Neuronal stem cell (in vitro differentiated cells): ENCODE measurements around the gene THAP5.

Experiments
- DNase-seq: peaks from one replicate; pipeline ENCODE4 v3.0.0-alpha.2; 2013; ENCODE audit warnings: low spot score
- H2AFZ ChIP-seq: one replicate; pipeline ENCODE4 v1.6.1; 2013; ENCODE audit warnings: mild to moderate bottlenecking, low read length, inconsistent platforms
- H2AK5ac ChIP-seq: 2 replicates; pipeline ENCODE4 v1.6.1; 2013; ENCODE audit warnings: low read depth, mild to moderate bottlenecking, inconsistent platforms, low read length, moderate library complexity, mixed read lengths
- H2BK120ac ChIP-seq: 2 replicates; pipeline ENCODE4 v1.6.1; 2013; ENCODE audit warnings: low read depth, mild to moderate bottlenecking, inconsistent platforms, low read length, moderate library complexity, mixed read lengths
- H2BK12ac ChIP-seq: one replicate; pipeline ENCODE4 v1.6.1; 2013; ENCODE audit warnings: low read length, inconsistent platforms
- H2BK15ac ChIP-seq: 2 replicates; pipeline ENCODE4 v1.6.1; 2013; ENCODE audit warnings: mild to moderate bottlenecking, low read length, inconsistent platforms, mixed read lengths
- H2BK5ac ChIP-seq: one replicate; pipeline ENCODE4 v1.6.1; 2013; ENCODE audit warnings: inconsistent platforms, mild to moderate bottlenecking, low read length, moderate library complexity
- H3K14ac ChIP-seq: one replicate; pipeline ENCODE4 v1.6.1; 2013; ENCODE audit warnings: low read length, inconsistent platforms
- H3K18ac ChIP-seq: 2 replicates; pipeline ENCODE4 v1.6.1; 2013; ENCODE audit warnings: low read length, inconsistent platforms
- H3K23ac ChIP-seq: 2 replicates; pipeline ENCODE4 v1.6.1; 2013; ENCODE audit warnings: low read depth, mild to moderate bottlenecking, mixed read lengths, low read length, inconsistent platforms; ENCODE audit not compliant: poor library complexity
- H3K27ac ChIP-seq: replicated peaks from 3 replicates; pipeline ENCODE4 v1.5.1; 2013; ENCODE audit warnings: low read length, inconsistent platforms
- H3K27me3 ChIP-seq, 3 experiments: 2 replicates each; pipeline ENCODE4 v1.6.1; 2013; ENCODE audit warnings: low read length in 3 of 3, mild to moderate bottlenecking in 2 of 3, inconsistent platforms in 1 of 3, low read depth in 1 of 3, mixed read lengths in 1 of 3, moderate library complexity in 1 of 3; ENCODE audit not compliant: control insufficient read depth in 3 of 3, insufficient read depth in 3 of 3
- H3K36me3 ChIP-seq, 2 donors: replicated peaks in 1 of 2; 2 replicates each; pipeline ENCODE4 v1.6.1; 2013; ENCODE audit warnings: low read length in 2 of 2; ENCODE audit not compliant: control insufficient read depth in 2 of 2, insufficient read depth in 2 of 2
- H3K4ac ChIP-seq: 2 replicates; pipeline ENCODE4 v1.6.1; 2013; ENCODE audit warnings: inconsistent platforms, mild to moderate bottlenecking, low read length, moderate library complexity
- H3K4me1 ChIP-seq, 2 donors: 1 replicate in 1 of 2; 2 replicates in 1 of 2; pipeline ENCODE4 v1.6.1; 2013; ENCODE audit warnings: low read length in 2 of 2, low read depth in 1 of 2; ENCODE audit not compliant: control insufficient read depth in 2 of 2, insufficient read depth in 1 of 2
- H3K4me2 ChIP-seq: one replicate; pipeline ENCODE4 v1.6.1; 2013; ENCODE audit warnings: mild to moderate bottlenecking, low read length, inconsistent platforms; ENCODE audit not compliant: insufficient read depth, poor library complexity, severe bottlenecking
- H3K4me3 ChIP-seq, 2 donors: 2 replicates each; pipeline ENCODE4 v1.5.1; 2013; ENCODE audit warnings: low read length in 2 of 2, mild to moderate bottlenecking in 2 of 2, inconsistent platforms in 1 of 2, moderate library complexity in 1 of 2
- H3K79me1 ChIP-seq: one replicate; pipeline ENCODE4 v1.6.1; 2013; ENCODE audit warnings: low read depth, mild to moderate bottlenecking, inconsistent platforms, low read length, moderate library complexity
- H3K9ac ChIP-seq: one replicate; pipeline ENCODE4 v1.6.1; 2013; ENCODE audit warnings: mild to moderate bottlenecking, low read depth, low read length, inconsistent platforms; ENCODE audit not compliant: poor library complexity
- H3K9me3 ChIP-seq, 2 donors: replicated peaks in 1 of 2; 2 replicates each; pipeline versions ENCODE3 to v1.6.1; 2013; ENCODE audit warnings: low read length in 2 of 2, mild to moderate bottlenecking in 2 of 2, inconsistent platforms in 1 of 2, low read depth in 1 of 2, mixed read lengths in 1 of 2, moderate library complexity in 1 of 2; ENCODE audit not compliant: control insufficient read depth in 2 of 2, insufficient read depth in 1 of 2
- H4K8ac ChIP-seq: one replicate; pipeline ENCODE4 v1.6.1; 2013; ENCODE audit warnings: low read depth, mild to moderate bottlenecking, inconsistent platforms, low read length, moderate library complexity
- H4K91ac ChIP-seq: one replicate; pipeline ENCODE4 v1.6.1; 2013; ENCODE audit warnings: low read length, low read depth, mild to moderate bottlenecking, inconsistent platforms; ENCODE audit not compliant: poor library complexity
- WGBS, 2 donors: extraction: QIAGEN DNeasy Blood & Tissue Kit; methylation state at CpG; one replicate each; pipeline ENCODE4 v1.1.7; 2013; ENCODE audit warnings: missing lambda C conversion rate in 2 of 2, mixed read lengths in 1 of 2; ENCODE audit not compliant: insufficient read length in 2 of 2, insufficient replicate concordance in 1 of 2; ENCODE audit errors: extremely low coverage in 2 of 2; 5-methylcytosine and 5-hydroxymethylcytosine counted together

The THAP5 gene

GRCh38 chr7:108585843-108586242 is 16.3 kb upstream of the THAP5 start:
- no peak overlapping the region for H2BK5ac ChIP-seq
- H2BK15ac ChIP-seq: no peak overlapping the region
- H4K8ac ChIP-seq: no peak overlapping the region
- no CpG with 5 or more reads among the region's 2 CpGs for WGBS, 2 donors
- no peak overlapping the region for H3K4me3 ChIP-seq
- no peak overlapping the region for H2AFZ ChIP-seq
- peaks cover 4 to 5% of the 10 kb centered on the region in 2 donors for H3K4me1 ChIP-seq
- H3K27ac ChIP-seq: no peak overlapping the region
- no peak overlapping the region for H3K9ac ChIP-seq
- no peaks in the 10 kb centered on the region for H3K9me3 ChIP-seq
- H3K27me3 ChIP-seq: no peaks in the 10 kb centered on the region
- no peak for DNase-seq
- no peak overlapping the region for H2BK12ac ChIP-seq
- H3K36me3 ChIP-seq: no peaks in the 10 kb centered on the region
- H3K79me1 ChIP-seq: no peaks in the 10 kb centered on the region
- H4K91ac ChIP-seq: no peak overlapping the region
- H3K4me2 ChIP-seq: no peak overlapping the region
- H2AK5ac ChIP-seq: no peak overlapping the region
- H3K18ac ChIP-seq: no peak overlapping the region
- no peak overlapping the region for H3K23ac ChIP-seq
- no peak overlapping the region for H2BK120ac ChIP-seq
- H3K4ac ChIP-seq: no peak overlapping the region
- no peak overlapping the region for H3K14ac ChIP-seq

DNA sequence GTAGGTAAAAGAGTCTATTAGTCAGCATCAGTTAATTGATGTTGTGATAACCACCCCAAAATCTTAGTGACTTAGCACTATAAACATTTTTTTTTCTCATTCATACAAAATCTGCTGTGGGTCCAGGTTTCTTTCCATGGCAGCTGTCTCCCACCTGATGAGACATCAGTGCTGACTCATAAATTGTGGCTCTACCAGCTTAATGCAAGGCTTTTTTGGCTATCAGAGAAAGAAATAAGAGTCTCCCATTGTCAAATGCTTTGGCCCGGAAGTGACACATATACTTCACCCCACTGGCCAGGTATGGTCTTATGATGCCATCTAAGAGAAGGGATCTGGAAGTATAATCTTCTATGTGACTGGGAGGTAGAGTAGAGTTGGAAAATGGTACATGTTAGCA is 14.7 kb upstream of the THAP5 start:
- Histone ChIP-seq H2BK12ac (no peak overlapping the region), H3K4me1 (peaks cover 4 to 5% of the 10 kb centered on the region in 2 donors), H2BK5ac (no peak overlapping the region), H2AK5ac (no peak overlapping the region), H3K27ac (no peak overlapping the region), H3K9ac (no peak overlapping the region), H2BK15ac (no peak overlapping the region), H3K4ac (no peak overlapping the region), H3K4me3 (no peak overlapping the region), H2BK120ac (no peak overlapping the region), H3K14ac (no peak overlapping the region), H3K9me3 (peaks cover 10 to 14% of the 10 kb centered on the region in 2 donors), H3K18ac (no peak overlapping the region), H4K8ac (no peak overlapping the region), H4K91ac (no peak overlapping the region), H3K23ac (no peak overlapping the region), H2AFZ (no peak overlapping the region), H3K4me2 (no peak overlapping the region), H3K36me3 (peaks cover 4 to 7% of the 10 kb centered on the region in 2 donors), H3K79me1 (no peaks in the 10 kb centered on the region), H3K27me3 (no peaks in the 10 kb centered on the region)
- no peak for DNase-seq
- no CpG with 5 or more reads among the region's 1 CpG for WGBS, 2 donors

- Histone ChIP-seq H4K91ac (no peak overlapping the region), H2BK120ac (no peak overlapping the region), H3K36me3 (peaks cover 7 to 9% of the 10 kb centered on the region in 2 donors), H3K4me1 (peaks cover 4 to 5% of the 10 kb centered on the region in 2 donors), H3K4ac (no peak overlapping the region), H3K27ac (peak overlapping the region; percentile 18), H3K4me3 (no peak overlapping the region), H4K8ac (no peak overlapping the region), H2AK5ac (no peak overlapping the region), H3K23ac (no peak overlapping the region), H3K18ac (no peak overlapping the region), H3K14ac (no peak overlapping the region), H2BK15ac (no peak overlapping the region), H3K27me3 (no peaks in the 10 kb centered on the region), H3K9me3 (peaks cover 12 to 19% of the 10 kb centered on the region in 2 donors), H2AFZ (peak overlapping the region; percentile 21), H2BK12ac (no peak overlapping the region), H3K79me1 (no peaks in the 10 kb centered on the region), H3K4me2 (no peak overlapping the region), H2BK5ac (no peak overlapping the region), H3K9ac (no peak overlapping the region)
- peak; percentile 37 for DNase-seq
- WGBS, 2 donors: no CpG with 5 or more reads among the region's 4 CpGs
Measured at GRCh38 chr7:108581655-108582491, 12.4 kb upstream of the THAP5 start.

GRCh38 chr7:108580298-108580697 is 10.8 kb upstream of the THAP5 start:
- H3K4me2 ChIP-seq: no peak overlapping the region
- H3K79me1 ChIP-seq: no peaks in the 10 kb centered on the region
- H3K9ac ChIP-seq: no peak overlapping the region
- H3K14ac ChIP-seq: no peak overlapping the region
- peaks cover 12 to 19% of the 10 kb centered on the region in 2 donors for H3K9me3 ChIP-seq
- H2BK12ac ChIP-seq: peak overlapping the region; percentile 88
- H3K4me3 ChIP-seq: no peak overlapping the region
- H4K91ac ChIP-seq: peak overlapping the region; percentile 35
- H3K27me3 ChIP-seq: no peaks in the 10 kb centered on the region
- H3K23ac ChIP-seq: no peak overlapping the region
- H4K8ac ChIP-seq: no peak overlapping the region
- peaks cover 9 to 12% of the 10 kb centered on the region in 2 donors for H3K36me3 ChIP-seq
- H3K18ac ChIP-seq: peak overlapping the region; percentile 74
- H2AK5ac ChIP-seq: peak overlapping the region; percentile 85
- no peak overlapping the region for H2BK120ac ChIP-seq
- DNase-seq: no peak
- H2BK5ac ChIP-seq: no peak overlapping the region
- WGBS, 2 donors: no CpG with 5 or more reads among the region's 6 CpGs
- H2BK15ac ChIP-seq: no peak overlapping the region
- H3K4ac ChIP-seq: peak overlapping the region; percentile 14
- no peak overlapping the region for H2AFZ ChIP-seq
- peaks cover 4 to 5% of the 10 kb centered on the region in 2 donors for H3K4me1 ChIP-seq
- H3K27ac ChIP-seq: no peak overlapping the region
